ENCODE measurements around the gene GPR4.
A peak's percentile ranks its signal among the peaks of the same experiment; 100 is the strongest.
"Not testable (repeated sequence)": the region's sequence is repeated elsewhere in the genome, so short reads cannot be mapped to it uniquely, and the experiment has no call there.

GPR4 gene

DNA sequence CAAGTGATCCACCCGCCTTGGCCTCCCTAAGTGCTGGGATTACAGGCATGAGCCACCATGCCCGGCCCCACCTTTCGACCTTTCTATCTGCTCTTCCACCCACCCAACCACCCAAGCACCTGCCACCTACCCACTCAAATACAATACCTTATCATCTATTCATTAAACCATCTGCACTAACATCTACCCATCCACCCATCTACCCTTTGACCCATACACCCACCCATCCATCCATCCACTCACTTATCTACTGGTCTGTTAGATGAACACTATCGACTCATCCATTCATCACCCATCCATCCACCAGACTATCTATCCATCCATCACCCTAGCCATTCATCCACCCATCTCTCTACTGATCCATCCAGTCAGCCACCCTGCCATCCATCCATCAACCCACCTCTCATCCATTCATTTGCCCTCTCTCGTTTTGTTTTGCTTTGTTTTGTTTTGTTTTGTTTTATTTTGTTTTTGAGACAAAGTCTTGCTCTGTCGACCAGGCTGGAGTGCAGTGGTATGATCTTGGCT is 20.0 kb upstream of the GPR4 start:
- DNase-seq, result no peak

- DNase-seq, result no peak
Observed at GRCh38 chr19:45621389-45621788, 19.4 kb upstream of the GPR4 start.

GRCh38 chr19:45616704-45617017 is 14.6 kb upstream of the GPR4 start:
- no peak for DNase-seq

GRCh38 chr19:45615795-45616703 is 14.0 kb upstream of the GPR4 start:
- DNase-seq, result peak; percentile 92

DNA sequence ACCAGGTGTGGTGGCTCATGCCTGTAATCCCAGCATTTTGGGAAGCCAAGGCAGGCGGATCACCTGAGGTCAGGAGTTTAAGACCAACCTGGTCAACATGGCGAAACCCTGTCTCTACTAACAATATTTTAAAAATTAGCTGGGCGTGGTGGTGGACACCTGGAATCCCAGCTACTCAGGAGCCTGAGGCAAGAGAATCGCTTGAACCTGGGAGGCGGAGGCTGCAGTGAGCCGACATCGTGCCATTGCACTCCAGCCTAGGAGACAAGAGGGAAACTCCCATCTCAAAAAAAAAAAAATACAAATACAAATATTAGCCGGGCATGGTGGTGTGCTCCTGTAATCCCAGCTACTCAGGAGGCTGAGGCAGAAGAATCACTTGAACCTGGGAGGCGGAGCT is 13.0 kb upstream of the GPR4 start:
- not testable (repeated sequence) for DNase-seq

DNA sequence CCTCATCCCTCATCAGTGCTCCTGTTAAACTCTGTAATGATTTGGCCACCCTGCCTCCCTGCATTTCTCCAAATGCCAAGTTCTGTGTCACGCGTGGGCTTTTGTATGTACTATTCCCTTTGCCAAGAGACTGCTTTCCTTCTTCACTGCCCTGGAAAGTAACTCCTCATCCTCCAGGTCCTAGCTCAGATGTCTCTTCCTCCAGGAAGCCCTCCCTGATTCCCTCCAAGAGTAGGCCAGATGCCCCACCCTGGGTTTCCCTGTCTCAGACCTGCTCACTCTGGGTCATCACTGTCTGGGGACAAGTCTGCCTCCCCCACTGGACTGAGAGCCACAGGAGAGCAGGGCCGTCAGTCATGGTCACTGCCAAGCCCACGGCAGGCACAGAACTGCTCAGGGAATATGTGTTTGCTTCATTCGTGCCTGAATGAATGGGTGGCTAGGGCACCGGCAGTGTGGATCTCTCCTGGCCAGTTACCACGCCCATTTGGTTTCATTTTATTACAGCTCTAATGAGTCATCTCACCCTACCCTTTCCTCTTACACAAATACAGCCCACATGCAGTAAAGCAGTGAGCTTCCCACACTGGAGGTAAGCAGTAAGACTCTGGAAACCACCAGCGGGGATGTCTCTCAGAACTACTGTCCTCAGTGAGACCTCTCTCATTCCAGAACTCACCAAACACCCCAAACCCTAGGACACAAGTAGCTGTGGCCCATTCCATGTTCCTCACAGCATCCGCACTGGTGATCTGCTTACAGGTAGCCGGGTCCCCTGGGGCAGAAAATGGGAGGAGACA is 12.1 kb upstream of the GPR4 start:
- DNase-seq, result peak; percentile 65

- no peak for DNase-seq
Observed at GRCh38 chr19:45608948-45609347, 6.9 kb upstream of the GPR4 start.

GRCh38 chr19:45607071-45608029 is 5.3 kb upstream of the GPR4 start:
- peak; percentile 79 for DNase-seq

GRCh38 chr19:45601115-45601514 is 897 bp downstream of the GPR4 start:
- DNase-seq, result no peak

- no peak for DNase-seq
Observed at GRCh38 chr19:45600340-45600885, 1.6 kb downstream of the GPR4 start.

DNA sequence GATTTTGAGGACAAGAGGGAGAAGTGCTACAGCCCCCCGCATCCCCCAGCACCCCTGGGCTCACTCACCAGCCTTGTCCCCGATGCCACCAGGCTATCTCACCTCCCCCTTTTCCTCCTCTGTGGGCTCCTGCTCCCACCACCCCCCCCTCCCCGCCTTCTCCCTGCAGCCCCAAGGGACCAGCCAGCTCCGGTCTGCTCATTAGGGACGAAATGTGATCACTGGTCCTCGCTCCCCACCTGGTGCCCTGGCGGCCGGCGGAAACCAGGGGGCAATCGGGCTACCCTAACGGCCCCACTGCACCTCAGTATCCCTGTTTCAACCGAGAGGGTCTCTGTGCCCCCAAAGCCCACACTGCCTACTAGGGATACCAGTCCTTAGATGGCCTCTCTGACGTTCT is 2.7 kb downstream of the GPR4 start:
- peak; percentile 64 for DNase-seq

GRCh38 chr19:45598267-45599001 is 3.6 kb downstream of the GPR4 start:
- peak; percentile 52 for DNase-seq

- peak; percentile 21 for DNase-seq
Observed at GRCh38 chr19:45597425-45598111, 4.4 kb downstream of the GPR4 start.

DNA sequence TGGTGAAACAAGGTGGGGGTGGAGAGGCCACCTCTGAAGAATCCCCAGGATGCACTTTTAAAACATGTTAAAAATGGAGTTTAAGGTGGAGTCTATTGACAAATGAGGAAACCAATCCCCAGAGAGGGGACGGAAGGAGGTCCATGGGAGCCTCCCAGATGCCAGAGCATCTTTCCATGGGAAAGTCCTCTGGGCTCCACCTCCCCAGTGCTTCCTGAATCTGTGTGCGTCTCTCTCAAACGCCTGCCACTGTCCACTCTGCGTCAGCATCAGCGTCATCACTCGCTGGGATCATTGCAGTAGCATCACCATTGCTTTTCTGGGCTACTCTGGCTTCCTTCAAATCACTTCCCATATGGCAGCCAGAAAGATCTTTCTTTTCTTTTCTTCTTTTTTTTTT is 6.2 kb downstream of the GPR4 start:
- no peak for DNase-seq

DNA sequence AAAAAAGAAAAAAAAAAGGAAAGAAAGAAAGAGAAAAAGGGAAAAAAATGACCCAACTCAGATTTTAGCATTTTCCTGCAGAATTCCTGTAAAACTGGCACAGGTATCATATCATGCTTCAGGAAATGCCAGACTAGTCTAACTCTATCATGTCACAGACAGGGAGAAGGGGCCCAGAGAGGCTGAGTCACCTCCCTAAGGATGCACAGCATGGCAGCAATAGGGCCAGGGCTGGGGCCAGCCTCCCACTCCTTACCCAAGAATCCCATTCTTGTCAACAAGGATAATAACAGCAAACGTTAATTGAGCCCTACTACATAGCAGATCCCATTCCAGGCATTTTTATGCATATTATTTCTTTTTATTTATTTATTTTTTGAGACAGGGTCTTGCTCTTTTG is 8.5 kb downstream of the GPR4 start:
- DNase-seq, result no peak

DNA sequence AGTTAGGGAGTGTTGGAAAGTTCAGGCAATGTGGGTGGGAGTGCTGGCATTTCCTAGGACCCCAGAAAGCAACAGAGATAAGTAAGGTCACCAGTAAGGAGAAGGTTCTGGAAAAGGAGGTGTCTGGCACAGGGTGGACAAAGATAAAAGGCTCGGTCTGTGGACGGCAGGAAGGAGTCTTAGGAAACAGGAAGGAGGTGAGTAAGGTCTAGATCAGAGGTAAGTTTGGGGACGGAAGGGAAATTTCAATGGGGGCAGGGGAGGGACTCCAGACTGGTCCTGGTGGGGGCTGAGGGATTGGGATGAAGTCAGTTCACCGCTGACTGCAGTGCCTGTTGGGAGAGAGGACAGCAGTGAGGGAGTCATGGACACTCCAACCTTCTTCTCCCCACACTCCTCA is 9.6 kb downstream of the GPR4 start:
- DNase-seq, result no peak

DNA sequence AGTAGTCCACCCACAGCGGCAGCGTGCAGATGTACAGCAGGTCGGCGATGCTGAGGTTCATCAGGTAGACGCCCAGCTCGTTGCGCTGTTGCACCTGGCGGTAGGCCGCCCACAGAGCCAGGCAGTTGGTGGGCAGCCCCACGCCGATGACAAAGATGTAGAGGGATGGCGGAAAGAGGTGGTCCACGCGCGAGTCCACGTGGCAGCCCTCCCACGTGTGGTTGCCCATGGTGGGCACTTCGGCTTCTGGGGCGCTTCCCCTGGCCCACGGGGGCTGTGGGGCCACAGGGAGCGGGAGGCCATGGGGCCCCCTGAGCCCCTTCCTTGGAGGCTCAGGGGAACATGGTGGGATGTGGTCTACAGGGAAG is 10.4 kb downstream of the GPR4 start:
- no peak for DNase-seq

DNA sequence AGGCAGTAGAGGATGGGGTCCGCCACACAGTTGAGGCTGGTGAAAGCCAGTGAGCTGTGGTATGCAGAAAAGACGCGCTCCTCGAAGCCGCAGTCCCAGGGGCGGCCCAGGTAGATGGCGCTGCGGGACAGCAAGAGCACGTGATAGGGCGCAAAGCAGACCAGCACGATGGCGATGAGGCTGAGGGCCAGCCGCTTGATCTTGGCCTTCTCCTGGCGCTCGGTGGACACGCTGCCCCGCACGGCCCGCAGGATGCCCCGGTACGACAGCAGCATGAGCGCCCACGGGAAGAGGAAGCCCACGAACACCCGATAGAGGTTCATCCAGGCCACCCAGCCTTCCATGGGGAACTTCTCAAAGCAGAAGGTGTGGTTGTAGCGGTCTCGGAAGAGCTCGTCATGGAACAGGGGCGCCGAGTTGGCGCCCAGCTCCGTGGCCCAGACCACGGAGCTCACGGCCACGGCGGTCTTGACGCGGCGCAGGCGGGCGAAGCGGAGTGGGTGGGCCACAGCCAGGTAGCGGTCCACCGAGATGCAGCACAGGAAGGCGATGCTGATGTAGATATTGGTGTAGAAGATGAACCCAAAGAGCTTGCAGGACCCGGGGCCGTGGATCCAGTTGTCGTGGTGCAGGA is 10.9 kb downstream of the GPR4 start:
- DNase-seq, result peak; percentile 78

DNA sequence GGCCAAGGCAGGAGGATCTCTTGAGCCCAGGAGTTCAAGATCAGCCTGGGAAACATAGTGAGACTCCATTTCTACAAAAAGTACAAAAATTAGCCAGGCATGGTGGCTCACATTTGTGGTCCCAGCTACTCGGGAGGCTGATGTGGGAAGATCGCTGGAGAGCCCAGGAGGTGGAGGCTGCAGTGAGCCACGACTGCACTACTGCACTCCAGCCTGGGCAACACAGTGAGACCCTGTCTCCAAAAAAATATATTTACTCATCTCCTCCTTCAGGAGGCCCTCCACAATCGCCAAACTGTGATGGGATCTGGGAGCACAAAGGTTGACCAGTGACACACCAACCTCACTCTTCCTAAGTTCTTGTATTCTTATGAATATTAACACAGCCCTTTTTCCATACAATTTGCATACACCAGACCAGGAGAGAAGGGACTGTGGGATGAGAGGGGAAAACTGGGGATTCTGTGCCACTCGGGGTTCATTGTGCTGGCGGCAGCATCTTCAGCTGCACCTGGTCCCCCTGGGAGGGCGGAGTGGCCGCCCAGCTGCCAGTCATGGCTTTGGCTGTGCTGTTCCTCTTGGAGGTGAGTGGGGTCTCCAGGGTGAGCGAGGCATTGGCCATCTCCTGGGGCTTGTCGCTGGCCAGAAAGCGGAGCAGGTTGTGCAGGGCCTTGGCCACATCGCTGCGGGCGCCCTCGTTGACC is 11.6 kb downstream of the GPR4 start:
- no peak for DNase-seq

- no peak for DNase-seq
Observed at GRCh38 chr19:45589768-45590167, 12.2 kb downstream of the GPR4 start.
